ENCODE data around the gene ANKRD55. TPM values are rescaled to one million over a fixed set of nuclear protein-coding genes. Genes with fewer than 3 reads are reported as not detected.
A peak's percentile ranks its signal among the peaks of the same experiment; 100 is the strongest.

Gene ANKRD55
- total and polyA plus RNA-seq, 2 donors (not counting 3 experiments of a cell fraction or from before 2014, with no cell fraction given), result 1.4 to 2.1 TPM

DNA sequence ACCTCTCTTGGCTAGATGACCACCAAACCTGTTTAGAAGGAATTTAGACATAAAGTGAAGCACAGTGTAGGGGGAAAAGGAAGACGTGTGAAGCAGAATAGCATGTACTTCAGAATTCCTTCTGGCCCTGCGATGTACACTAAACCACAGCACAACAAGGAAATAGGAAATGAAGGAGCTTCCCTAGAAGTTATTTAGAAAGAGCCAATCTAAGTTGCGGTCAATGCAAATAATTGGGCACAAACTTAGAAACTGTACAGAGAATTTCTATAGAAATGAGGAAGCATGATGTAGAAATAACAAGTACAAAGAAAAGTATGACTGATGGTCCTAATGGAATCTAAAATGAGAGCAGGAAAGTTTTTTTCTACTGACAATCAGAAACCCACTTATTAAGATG is 41.5 kb downstream of the ANKRD55 start:
- Histone ChIP-seq H3K36me3 (ENCODE audit: control insufficient read depth in 2 of 2, extremely low read depth in 1 of 2, insufficient read depth in 2 of 2, low read length in 2 of 2) (no peaks in the 10 kb centered on the region), H2AFZ (ENCODE audit: low read depth, low read length) (peak overlapping the region; percentile 57), H3K27ac (ENCODE audit: insufficient read depth, low read depth, low read length) (peak overlapping the region; percentile 77), H3K4me1 (ENCODE audit: control insufficient read depth, extremely low read depth, insufficient read depth, low read length) (peaks cover 26% of the 10 kb centered on the region), H3K9me1 (replicated peaks; ENCODE audit: control insufficient read depth, extremely low read depth, insufficient read depth, low read length) (no peaks in the 10 kb centered on the region), H4K20me1 (replicated peaks; ENCODE audit: control insufficient read depth, extremely low read depth, insufficient read depth, low read length) (no peaks in the 10 kb centered on the region), H3K9me3 (replicated peaks; ENCODE audit: control insufficient read depth, insufficient read depth, low read length) (no peaks in the 10 kb centered on the region), H3K79me2 (ENCODE audit: control insufficient read depth, insufficient read depth, low read length) (no peaks in the 10 kb centered on the region), H3K4me3 (replicated peaks in 1 of 3; ENCODE audit: insufficient read depth in 1 of 3, low read depth in 1 of 3, low read length in 3 of 3) (no peak overlapping the region), H3K9ac (replicated peaks; ENCODE audit: extremely low read depth, insufficient read depth, low read length) (no peak overlapping the region), H3K27me3 (ENCODE audit: control insufficient read depth in 2 of 2, insufficient read depth in 2 of 2, low read length in 2 of 2) (no peaks in the 10 kb centered on the region), H3K4me2 (ENCODE audit: insufficient read depth, low read length) (peak overlapping the region; percentile 17)
- FAIRE-seq (no peak), DNase-seq (ENCODE audit: low read depth, low spot score) (peak; percentile 55)
- intact Hi-C loops (cut with micrococcal nuclease), result no loop called here
- ChIA-PET POLR2A (interaction anchor here (0.6 kb wide), 1 partner anchor 17 kb away, joined by 5 read pairs; no protein-coding TSS in a partner anchor), CTCF (interaction anchor here (0.8 to 1.0 kb wide), 2 partner anchors 9 to 78 kb away, joined by 3 to 5 read pairs; no protein-coding TSS in a partner anchor)
- TF ChIP-seq, protein P1, sequence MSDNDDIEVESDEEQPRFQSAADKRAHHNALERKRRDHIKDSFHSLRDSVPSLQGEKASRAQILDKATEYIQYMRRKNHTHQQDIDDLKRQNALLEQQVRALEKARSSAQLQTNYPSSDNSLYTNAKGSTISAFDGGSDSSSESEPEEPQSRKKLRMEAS (IDR thresholded peaks at IDR 0.05; ENCODE audit: insufficient read depth, insufficient read length), result no peak
- no peak for TF ChIP-seq MYC (IDR thresholded peaks at IDR 0.05; ENCODE audit: low read depth, low read length)
- TF ChIP-seq POLR2AphosphoS5 (IDR thresholded peaks at IDR 0.05; ENCODE audit: insufficient read depth, low read depth, low read length), result no peak
- TF ChIP-seq, protein P2, sequence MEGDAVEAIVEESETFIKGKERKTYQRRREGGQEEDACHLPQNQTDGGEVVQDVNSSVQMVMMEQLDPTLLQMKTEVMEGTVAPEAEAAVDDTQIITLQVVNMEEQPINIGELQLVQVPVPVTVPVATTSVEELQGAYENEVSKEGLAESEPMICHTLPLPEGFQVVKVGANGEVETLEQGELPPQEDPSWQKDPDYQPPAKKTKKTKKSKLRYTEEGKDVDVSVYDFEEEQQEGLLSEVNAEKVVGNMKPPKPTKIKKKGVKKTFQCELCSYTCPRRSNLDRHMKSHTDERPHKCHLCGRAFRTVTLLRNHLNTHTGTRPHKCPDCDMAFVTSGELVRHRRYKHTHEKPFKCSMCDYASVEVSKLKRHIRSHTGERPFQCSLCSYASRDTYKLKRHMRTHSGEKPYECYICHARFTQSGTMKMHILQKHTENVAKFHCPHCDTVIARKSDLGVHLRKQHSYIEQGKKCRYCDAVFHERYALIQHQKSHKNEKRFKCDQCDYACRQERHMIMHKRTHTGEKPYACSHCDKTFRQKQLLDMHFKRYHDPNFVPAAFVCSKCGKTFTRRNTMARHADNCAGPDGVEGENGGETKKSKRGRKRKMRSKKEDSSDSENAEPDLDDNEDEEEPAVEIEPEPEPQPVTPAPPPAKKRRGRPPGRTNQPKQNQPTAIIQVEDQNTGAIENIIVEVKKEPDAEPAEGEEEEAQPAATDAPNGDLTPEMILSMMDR (IDR thresholded peaks at IDR 0.05; ENCODE audit: extremely low read depth in 1 of 2, insufficient read depth in 1 of 2, low read depth in 1 of 2, low read length in 2 of 2), result no peak
- no peak for TF ChIP-seq FOS (IDR thresholded peaks at IDR 0.05; ENCODE audit: borderline replicate concordance, insufficient read depth, low read length)
- TF ChIP-seq POLR2A (IDR thresholded peaks at IDR 0.05; ENCODE audit: low read depth, low read length), result no peak
- no peak for TF ChIP-seq EZH2 (IDR thresholded peaks at IDR 0.05; ENCODE audit: borderline replicate concordance, low read depth, low read length, severe bottlenecking)
- no peak for TF ChIP-seq JUN (IDR thresholded peaks at IDR 0.05; ENCODE audit: borderline replicate concordance, insufficient read depth, insufficient read length, low read depth)
- no peak for TF ChIP-seq GATA2 (IDR thresholded peaks at IDR 0.05; ENCODE audit: insufficient read depth, insufficient read length, low read depth, low read length)
- no TSS peak for BruUV-seq (replicated peaks)
- dilution Hi-C loops (cut with MboI; ENCODE audit: extremely low pct_ligation_motif_present, low sequenced_read_pairs), result loop anchor here (10.0 kb wide), 1 partner anchor 67 kb away; no protein-coding TSS in a partner anchor

All from endothelial cell of umbilical vein (primary cell).